ENCODE measurements around the gene USP31. TPM values are rescaled to one million over a fixed set of nuclear protein-coding genes. Genes with fewer than 3 reads are reported as not detected.

The USP31 gene
- total and polyA plus RNA-seq, 2 of the 13 experiments (the other 11 are each of a cell fraction or from before 2014, with no cell fraction given) = 22.5 to 23.3 TPM

GRCh38 chr16:23104032-23104955 lies 45.0 kb downstream of the USP31 start (continued):
- TF ChIP-seq SOX6 (IDR thresholded peaks at IDR 0.05) (no peak), SOX6 (CRISPR knock-in tag; IDR thresholded peaks at IDR 0.05) (peak; percentile 88), MYPOP (CRISPR knock-in tag; IDR thresholded peaks at IDR 0.05) (peak; percentile 14; the same call in 1 of the 2 replicates), KMT2B (CRISPR knock-in tag; IDR thresholded peaks at IDR 0.05) (no peak), SMAD3 (CRISPR knock-in tag; IDR thresholded peaks at IDR 0.05) (peak; percentile 83), ZNF792 (CRISPR knock-in tag; IDR thresholded peaks at IDR 0.05) (peak; percentile 51; the same call in 1 of the 2 replicates), GATAD2A (CRISPR knock-in tag; IDR thresholded peaks at IDR 0.05) (peak; percentile 98), MTA1 (CRISPR knock-in tag; IDR thresholded peaks at IDR 0.05; ENCODE audit: borderline replicate concordance) (no peak), ZNF747 (CRISPR knock-in tag; IDR thresholded peaks at IDR 0.05; ENCODE audit: borderline replicate concordance) (0 out of 2 replicates have a peak, but pooled peaks have one; percentile 22), CEBPB (IDR thresholded peaks at IDR 0.05; ENCODE audit: borderline replicate concordance, low read depth, low read length) (peak; percentile 83), ZNF414 (CRISPR knock-in tag; IDR thresholded peaks at IDR 0.05) (peak; percentile 17; the same call in 1 of the 2 replicates), ZNF225 (CRISPR knock-in tag; IDR thresholded peaks at IDR 0.05) (no peak), DR1 (CRISPR knock-in tag; IDR thresholded peaks at IDR 0.05) (no peak), SNAPC2 (CRISPR knock-in tag; IDR thresholded peaks at IDR 0.05) (peak; percentile 71; the same call in 1 of the 2 replicates), CREM (IDR thresholded peaks at IDR 0.05) (peak; percentile 74), CREM (CRISPR knock-in tag; IDR thresholded peaks at IDR 0.05) (no peak), CBX5 (CRISPR knock-in tag; IDR thresholded peaks at IDR 0.05; ENCODE audit: borderline replicate concordance) (peak; percentile 51), HNF1A (IDR thresholded peaks at IDR 0.05; ENCODE audit: low read depth) (no peak), HNF1A (CRISPR knock-in tag; IDR thresholded peaks at IDR 0.05; ENCODE audit: borderline replicate concordance) (peak; percentile 71; the same call in 1 of the 2 replicates), SUZ12 (IDR thresholded peaks at IDR 0.05; ENCODE audit: low read depth, low read length) (no peak), SAP130 (CRISPR knock-in tag; IDR thresholded peaks at IDR 0.05; ENCODE audit: low read depth) (peak; percentile 77), ZFP1 (CRISPR knock-in tag; IDR thresholded peaks at IDR 0.05) (peak; percentile 83), SNAPC5 (CRISPR knock-in tag; IDR thresholded peaks at IDR 0.05; ENCODE audit: borderline replicate concordance) (no peak), HDAC2 (CRISPR knock-in tag; IDR thresholded peaks at IDR 0.05) (peak; percentile 90), GLMP (CRISPR knock-in tag; IDR thresholded peaks at IDR 0.05; ENCODE audit: borderline replicate concordance) (no peak)

Data from HepG2 (cell line).